Uterus (tissue), 4 donors: ENCODE data around the gene TUBB1. TPM values are rescaled to one million over a fixed set of nuclear protein-coding genes. Genes with fewer than 3 reads are reported as not detected.

Source experiments
- DNase-seq, 2 donors: peaks; one replicate each; pipeline ENCODE4 v3.0.0-alpha.2; 2019 to 2020
- H3K27ac ChIP-seq, 2 donors: fragments of 200-600 bp; sonication (generic); 1 replicate in 1 of 2; 2 replicates in 1 of 2; pipeline ENCODE4 v1.5.1; 2016 to 2018
- H3K27me3 ChIP-seq, 2 donors: fragments of 200-600 bp; sonication (generic); one replicate each; pipeline ENCODE4 v1.5.1; 2018 to 2019; ENCODE audit warnings: control low read depth in 1 of 2
- H3K36me3 ChIP-seq, 2 donors: fragments of 200-600 bp; sonication (generic); one replicate each; pipeline ENCODE4 v1.5.1; 2019; ENCODE audit warnings: control low read depth in 1 of 2
- H3K4me1 ChIP-seq, 2 donors: fragments of 200-600 bp; sonication (generic); one replicate each; pipeline ENCODE4 v1.5.1; 2018 to 2019; ENCODE audit warnings: control low read depth in 1 of 2
- H3K4me3 ChIP-seq, 2 donors: fragments of 200-600 bp; sonication (generic); 1 replicate in 1 of 2; 2 replicates in 1 of 2; pipeline ENCODE4 v1.5.1; 2018 to 2019; ENCODE audit warnings: mild to moderate bottlenecking in 1 of 2
- H3K9me3 ChIP-seq, 2 donors: fragments of 200-600 bp; sonication (generic); one replicate each; pipeline ENCODE4 v1.5.1; 2019; ENCODE audit warnings: control low read depth in 1 of 2
- POLR2A ChIP-seq, 2 donors: fragments of 450-650 bp; IDR thresholded peaks; one replicate each; pipeline ENCODE4 v1.6.1; 2016; ENCODE audit warnings: antibody characterized with exemption in 2 of 2, mild to moderate bottlenecking in 1 of 2, moderate library complexity in 1 of 2
- intact Hi-C: fragments of 100-400 bp; cut with DNase I; formaldehyde crosslinking; loops from one replicate; pipeline ENCODE4 v1.15.1; 2023; ENCODE audit warnings: low total_unique reads
- total RNA-seq, 4 donors: library from RNA; depleted of rRNA in 3 of 4; stranded (reverse); fragments of >200 nt in 3 of 4; gene quantifications; one replicate each; pipeline versions ENCODE4 v1.1.0 to v1.2.4, GENCODE V29; 2014 to 2023
- TF ChIP-seq, protein P1 (sequence below), 4 experiments: fragments of 200-600 bp in 2 of 4; fragments of 450-650 bp in 2 of 4; sonication (generic) in 2 of 4; IDR thresholded peaks; one replicate each; pipeline ENCODE4 v1.5.1; 2016 to 2019; ENCODE audit warnings: antibody characterized with exemption in 4 of 4, mild to moderate bottlenecking in 2 of 4, moderate library complexity in 1 of 4
- donor health status: DM: yes; HTN: yes; CAD: no.

Gene TUBB1
- total RNA-seq, 4 donors from 2014 or later: 0.26 to 0.48 TPM; not detected in 2

DNA sequence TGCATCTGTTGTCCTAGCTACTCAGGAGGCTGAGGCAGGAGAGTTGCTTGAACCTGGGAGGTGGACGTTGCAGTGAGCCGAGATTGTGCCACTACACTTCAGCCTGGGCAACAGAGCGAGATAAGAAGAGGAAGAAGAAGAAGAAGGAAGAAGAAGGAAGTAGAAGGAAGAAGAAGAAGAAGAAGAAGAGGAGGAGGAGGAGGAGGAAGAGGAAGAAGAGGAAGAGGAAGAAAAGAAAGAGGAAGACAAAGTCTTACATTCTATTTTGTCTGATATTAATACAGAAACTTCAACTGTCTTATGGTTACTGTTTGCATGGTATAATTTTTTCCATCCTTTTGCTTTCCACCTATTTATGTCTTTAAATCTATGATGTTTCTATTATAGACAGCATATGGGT is 45.4 kb upstream of the TUBB1 start:
- Histone ChIP-seq H3K36me3 (no peaks in the 10 kb centered on the region), H3K9me3 (peaks cover 0 to 7% of the 10 kb centered on the region in 2 donors), H3K4me1 (no peaks in the 10 kb centered on the region), H3K4me3 (no peak overlapping the region), H3K27me3 (no peaks in the 10 kb centered on the region), H3K27ac (no peak overlapping the region)
- TF ChIP-seq, protein P1, sequence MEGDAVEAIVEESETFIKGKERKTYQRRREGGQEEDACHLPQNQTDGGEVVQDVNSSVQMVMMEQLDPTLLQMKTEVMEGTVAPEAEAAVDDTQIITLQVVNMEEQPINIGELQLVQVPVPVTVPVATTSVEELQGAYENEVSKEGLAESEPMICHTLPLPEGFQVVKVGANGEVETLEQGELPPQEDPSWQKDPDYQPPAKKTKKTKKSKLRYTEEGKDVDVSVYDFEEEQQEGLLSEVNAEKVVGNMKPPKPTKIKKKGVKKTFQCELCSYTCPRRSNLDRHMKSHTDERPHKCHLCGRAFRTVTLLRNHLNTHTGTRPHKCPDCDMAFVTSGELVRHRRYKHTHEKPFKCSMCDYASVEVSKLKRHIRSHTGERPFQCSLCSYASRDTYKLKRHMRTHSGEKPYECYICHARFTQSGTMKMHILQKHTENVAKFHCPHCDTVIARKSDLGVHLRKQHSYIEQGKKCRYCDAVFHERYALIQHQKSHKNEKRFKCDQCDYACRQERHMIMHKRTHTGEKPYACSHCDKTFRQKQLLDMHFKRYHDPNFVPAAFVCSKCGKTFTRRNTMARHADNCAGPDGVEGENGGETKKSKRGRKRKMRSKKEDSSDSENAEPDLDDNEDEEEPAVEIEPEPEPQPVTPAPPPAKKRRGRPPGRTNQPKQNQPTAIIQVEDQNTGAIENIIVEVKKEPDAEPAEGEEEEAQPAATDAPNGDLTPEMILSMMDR (IDR thresholded peaks at IDR 0.05): no peak
- no peak for TF ChIP-seq POLR2A (IDR thresholded peaks at IDR 0.05)
- DNase-seq: no peak
- intact Hi-C loops: no loop called here

GRCh38 chr20:58975353-58975752 is 43.9 kb upstream of the TUBB1 start:
- no peaks in the 10 kb centered on the region for H3K36me3 ChIP-seq
- H3K4me1 ChIP-seq: no peaks in the 10 kb centered on the region
- H3K9me3 ChIP-seq: peaks cover 0 to 7% of the 10 kb centered on the region in 2 donors
- TF ChIP-seq, protein P1 (IDR thresholded peaks at IDR 0.05): no peak
- TF ChIP-seq POLR2A (IDR thresholded peaks at IDR 0.05): no peak
- H3K27ac ChIP-seq: no peak overlapping the region
- DNase-seq: no peak
- intact Hi-C loops: no loop called here
- no peak overlapping the region for H3K4me3 ChIP-seq
- no peaks in the 10 kb centered on the region for H3K27me3 ChIP-seq

DNA sequence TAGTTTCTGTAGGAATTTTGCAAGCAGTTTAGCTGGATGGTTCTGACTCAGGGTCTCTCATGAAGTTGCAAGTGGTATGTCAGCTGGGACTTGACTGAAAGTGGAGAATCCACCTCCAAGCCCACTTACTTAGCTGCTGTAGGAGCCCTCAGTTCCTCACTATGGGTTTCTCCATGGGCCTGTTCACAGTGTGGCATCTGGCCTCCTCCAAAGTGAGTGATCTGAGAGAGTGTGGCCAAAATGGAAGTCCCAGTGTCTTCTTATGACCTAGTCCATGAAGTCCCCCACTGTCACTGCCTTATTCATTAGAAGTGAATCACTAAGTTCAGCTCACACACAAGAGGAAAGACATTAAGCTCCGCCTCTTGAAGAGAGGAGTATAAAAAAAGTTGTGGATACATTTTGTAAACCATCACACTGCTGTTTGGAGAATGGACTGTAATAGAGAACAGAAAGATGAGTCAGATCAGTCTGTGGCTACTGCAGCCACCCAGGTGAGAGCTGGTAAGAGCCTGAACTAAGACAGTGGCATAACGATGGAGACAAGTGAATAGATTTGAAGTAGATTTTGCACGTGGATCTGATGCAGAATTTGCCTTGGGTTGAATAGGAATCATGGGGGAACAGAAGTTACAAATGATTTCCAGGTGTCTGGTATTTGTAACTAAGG is 43.0 kb upstream of the TUBB1 start:
- Histone ChIP-seq H3K9me3 (peaks cover 0 to 7% of the 10 kb centered on the region in 2 donors), H3K27ac (no peak overlapping the region), H3K4me3 (no peak overlapping the region), H3K4me1 (no peaks in the 10 kb centered on the region), H3K36me3 (no peaks in the 10 kb centered on the region), H3K27me3 (no peaks in the 10 kb centered on the region)
- DNase-seq: no peak
- TF ChIP-seq, protein P1 (IDR thresholded peaks at IDR 0.05): no peak
- no peak for TF ChIP-seq POLR2A (IDR thresholded peaks at IDR 0.05)
- intact Hi-C loops: no loop called here

DNA sequence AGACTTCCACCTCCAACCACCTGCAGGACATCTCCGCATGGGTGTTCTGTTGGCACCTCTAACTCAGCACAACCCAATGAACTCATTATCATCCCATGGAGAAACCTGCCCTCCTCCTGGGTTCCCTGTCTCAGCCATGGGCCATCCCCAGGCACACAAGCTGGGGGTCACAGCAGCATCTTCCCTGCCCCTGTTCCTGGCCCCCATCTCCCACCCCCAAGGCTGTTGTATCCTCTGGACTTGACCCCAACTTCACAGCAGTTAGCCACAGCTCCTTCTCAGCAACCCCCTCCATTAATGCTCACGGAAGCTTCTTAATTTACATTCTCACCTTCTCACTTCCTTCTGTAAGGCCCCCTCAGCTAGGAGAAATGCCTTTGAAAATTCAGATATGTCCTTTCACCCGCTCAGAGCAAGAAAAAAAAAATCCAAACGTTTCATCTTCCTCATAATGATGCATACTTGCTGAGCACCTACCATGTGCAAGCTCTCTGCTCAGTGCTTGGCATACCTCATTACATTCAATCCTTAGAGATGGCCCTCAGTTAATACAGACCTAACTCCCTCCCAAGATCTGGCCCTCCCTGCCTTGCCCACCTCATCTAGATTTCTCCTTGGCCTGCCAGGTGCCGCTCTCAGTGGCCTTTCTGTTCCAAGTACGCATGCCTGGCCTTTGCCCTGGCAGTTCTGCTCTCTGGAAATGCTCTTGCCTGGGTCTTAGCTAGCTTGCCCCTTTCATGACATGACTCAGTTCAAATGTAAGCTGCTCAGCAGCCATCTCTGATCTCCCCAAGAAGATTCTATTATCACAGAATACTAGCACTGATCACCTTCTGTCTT is 40.7 kb upstream of the TUBB1 start:
- intact Hi-C loops: no loop called here

More for the DNA sequence above, 40.7 kb upstream of the TUBB1 start:
- Histone ChIP-seq H3K27ac (no peak overlapping the region), H3K36me3 (no peaks in the 10 kb centered on the region), H3K4me3 (no peak overlapping the region), H3K9me3 (peaks cover 0 to 7% of the 10 kb centered on the region in 2 donors), H3K4me1 (peaks cover 0 to 8% of the 10 kb centered on the region in 2 donors), H3K27me3 (no peaks in the 10 kb centered on the region)
- TF ChIP-seq, protein P1 (IDR thresholded peaks at IDR 0.05): no peak
- no peak for TF ChIP-seq POLR2A (IDR thresholded peaks at IDR 0.05)
- DNase-seq: no peak
